ENCODE data around the gene NEK2. TPM values are rescaled to one million over a fixed set of nuclear protein-coding genes. Genes with fewer than 3 reads are reported as not detected.

NEK2 gene
- total RNA-seq, 1 donor from 2014 or later, result 7.7 TPM

DNA sequence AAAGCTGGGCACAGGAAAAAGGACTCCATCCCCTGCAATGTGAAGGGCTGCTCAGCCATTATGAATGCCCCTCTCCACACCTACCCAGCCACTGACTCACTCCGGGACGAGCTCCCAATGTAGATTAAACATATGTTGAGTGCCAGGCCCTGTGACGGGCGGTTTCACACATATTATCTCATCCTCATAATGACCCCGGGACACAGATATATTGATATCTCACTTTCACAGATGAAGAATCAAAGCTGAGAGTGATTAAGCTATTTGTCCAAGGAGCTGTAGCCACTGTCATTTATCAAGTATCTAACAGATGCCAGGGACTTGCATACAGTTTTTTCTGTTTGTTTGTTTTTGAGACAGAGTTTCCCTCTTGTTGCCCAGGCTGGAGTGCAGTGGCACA is 61.5 kb downstream of the NEK2 start:
- H3K27ac Mint-ChIP-seq, result no peak overlapping the region
- TF ChIP-seq, protein P1, sequence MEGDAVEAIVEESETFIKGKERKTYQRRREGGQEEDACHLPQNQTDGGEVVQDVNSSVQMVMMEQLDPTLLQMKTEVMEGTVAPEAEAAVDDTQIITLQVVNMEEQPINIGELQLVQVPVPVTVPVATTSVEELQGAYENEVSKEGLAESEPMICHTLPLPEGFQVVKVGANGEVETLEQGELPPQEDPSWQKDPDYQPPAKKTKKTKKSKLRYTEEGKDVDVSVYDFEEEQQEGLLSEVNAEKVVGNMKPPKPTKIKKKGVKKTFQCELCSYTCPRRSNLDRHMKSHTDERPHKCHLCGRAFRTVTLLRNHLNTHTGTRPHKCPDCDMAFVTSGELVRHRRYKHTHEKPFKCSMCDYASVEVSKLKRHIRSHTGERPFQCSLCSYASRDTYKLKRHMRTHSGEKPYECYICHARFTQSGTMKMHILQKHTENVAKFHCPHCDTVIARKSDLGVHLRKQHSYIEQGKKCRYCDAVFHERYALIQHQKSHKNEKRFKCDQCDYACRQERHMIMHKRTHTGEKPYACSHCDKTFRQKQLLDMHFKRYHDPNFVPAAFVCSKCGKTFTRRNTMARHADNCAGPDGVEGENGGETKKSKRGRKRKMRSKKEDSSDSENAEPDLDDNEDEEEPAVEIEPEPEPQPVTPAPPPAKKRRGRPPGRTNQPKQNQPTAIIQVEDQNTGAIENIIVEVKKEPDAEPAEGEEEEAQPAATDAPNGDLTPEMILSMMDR (IDR thresholded peaks at IDR 0.05; ENCODE audit: unreplicated experiment), result no peak

DNA sequence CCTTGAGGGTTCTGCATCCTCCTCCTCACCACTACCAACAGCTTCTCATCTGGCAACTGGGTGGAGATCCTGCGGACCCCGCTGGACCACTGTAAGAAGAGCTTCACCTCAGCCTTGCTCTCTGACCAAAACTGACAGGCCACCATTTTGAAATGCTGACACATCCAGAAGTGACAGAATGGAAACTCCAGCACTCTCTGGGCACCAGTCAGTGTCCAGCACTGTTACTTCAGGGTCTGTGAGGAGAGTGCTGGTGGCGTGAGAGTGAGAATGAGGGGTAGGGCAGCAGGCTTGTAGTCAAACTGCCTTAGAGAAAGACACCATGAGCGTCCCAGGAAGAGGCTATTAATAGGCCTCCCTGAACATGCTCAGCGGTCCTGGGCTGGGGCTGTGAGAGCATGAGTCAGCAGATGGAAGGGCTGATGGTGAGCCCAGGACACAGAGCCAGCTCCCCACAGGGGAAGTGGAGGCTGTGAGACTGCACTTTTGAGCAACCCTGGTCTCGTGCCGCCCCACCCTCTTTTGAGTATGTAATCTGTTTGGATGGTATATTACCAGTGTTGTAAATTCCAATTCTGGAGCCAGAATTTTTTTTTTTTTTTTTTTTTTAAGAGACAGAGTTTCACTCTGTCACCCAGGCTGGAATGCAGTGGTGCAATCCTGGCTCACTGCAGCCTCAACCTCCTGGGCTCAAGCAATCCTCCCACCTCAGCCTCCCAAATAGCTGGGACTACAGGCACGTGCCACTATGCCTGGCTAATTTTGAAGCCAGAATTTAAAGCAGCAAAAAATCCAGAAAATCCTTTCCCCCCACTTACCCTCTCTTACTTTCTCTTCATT is 62.1 kb downstream of the NEK2 start:
- Mint-ChIP-seq H3K9me3 (no peaks in the 10 kb centered on the region), H3K4me3 (no peak overlapping the region), H3K27ac (no peak overlapping the region), H3K4me1 (peaks cover 12% of the 10 kb centered on the region), H3K27me3 (ENCODE audit: low read depth) (no peaks in the 10 kb centered on the region), H3K36me3 (no peaks in the 10 kb centered on the region)
- no peak for DNase-seq (ENCODE audit: low spot score in 2 of 2, unreplicated experiment in 2 of 2)
- TF ChIP-seq, protein P1 (IDR thresholded peaks at IDR 0.05; ENCODE audit: unreplicated experiment), result no peak

More for the DNA sequence above, 61.5 kb downstream of the NEK2 start:
- H3K4me3 Mint-ChIP-seq, result no peak overlapping the region
- no peaks in the 10 kb centered on the region for H3K9me3 Mint-ChIP-seq
- no peak for DNase-seq (ENCODE audit: low spot score in 2 of 2, unreplicated experiment in 2 of 2)
- H3K36me3 Mint-ChIP-seq, result no peaks in the 10 kb centered on the region
- H3K4me1 Mint-ChIP-seq, result peaks cover 12% of the 10 kb centered on the region
- H3K27me3 Mint-ChIP-seq (ENCODE audit: low read depth), result no peaks in the 10 kb centered on the region

DNA sequence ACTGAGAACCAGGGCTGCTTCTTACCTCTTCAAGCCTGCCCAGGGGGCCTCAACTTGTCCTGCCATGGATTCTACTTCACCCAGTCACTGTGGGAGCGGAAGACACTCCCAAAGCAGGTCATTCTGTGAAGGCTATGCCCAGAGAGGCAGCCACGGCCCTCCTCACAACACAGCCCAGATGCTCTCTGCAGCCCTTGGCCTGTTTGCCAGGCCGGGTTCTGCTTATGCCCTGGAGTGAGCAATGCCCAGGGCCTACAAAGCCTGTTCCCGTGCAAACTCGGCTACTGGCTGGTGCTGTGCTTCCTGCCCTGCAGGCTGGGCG is 62.7 kb downstream of the NEK2 start:
- H3K4me3 Mint-ChIP-seq, result no peak overlapping the region
- TF ChIP-seq, protein P1 (IDR thresholded peaks at IDR 0.05; ENCODE audit: unreplicated experiment), result no peak
- H3K4me1 Mint-ChIP-seq, result peaks cover 12% of the 10 kb centered on the region
- H3K27me3 Mint-ChIP-seq (ENCODE audit: low read depth), result peaks cover 3% of the 10 kb centered on the region
- H3K36me3 Mint-ChIP-seq, result no peaks in the 10 kb centered on the region
- H3K27ac Mint-ChIP-seq, result no peak overlapping the region
- no peak for DNase-seq (ENCODE audit: low spot score in 2 of 2, unreplicated experiment in 2 of 2)
- no peaks in the 10 kb centered on the region for H3K9me3 Mint-ChIP-seq

Other genes with a start within 250 kb of the NEK2 start
- gene RD3, start 183.5 kb downstream of the NEK2 start, total RNA-seq, result 0.09 to 0.13 TPM (median 0.11 TPM) in 3 replicates
- gene SLC30A1, start 96.5 kb downstream of the NEK2 start, total RNA-seq, result 11.0 to 11.7 TPM (median 11.1 TPM) in 3 replicates
- 29.8 to 35.6 TPM (median 34.1 TPM) in 3 replicates for gene LPGAT1, start 155.1 kb upstream of the NEK2 start, total RNA-seq

Measured in mesothelial cell of epicardium (in vitro differentiated cells).